Neural cell (in vitro differentiated cells): Measurements from ENCODE around the gene C5AR1.

Experiments
- EP300 ChIP-seq: fragments of 450-650 bp; conservative IDR thresholded peaks from 2 replicates; pipeline ENCODE4 v1.6.1; 2014; ENCODE audit warnings: antibody characterized with exemption, mild to moderate bottlenecking, moderate library complexity; ENCODE audit not compliant: poor library complexity, severe bottlenecking
- EZH2 ChIP-seq: fragments of 200-600, 300-800 bp; shearing (Covaris generic), sonication (generic); IDR thresholded peaks from 2 replicates; pipeline ENCODE4 v1.6.1; 2014; ENCODE audit warnings: antibody characterized with exemption, low read length, borderline replicate concordance, mild to moderate bottlenecking; ENCODE audit not compliant: insufficient read depth, poor library complexity, severe bottlenecking
- MXI1 ChIP-seq: fragments of 450-650 bp; conservative IDR thresholded peaks from 2 replicates; pipeline ENCODE4 v1.6.1; 2014; ENCODE audit warnings: antibody characterized with exemption, mild to moderate bottlenecking; ENCODE audit not compliant: poor library complexity, severe bottlenecking
- POLR2AphosphoS5 ChIP-seq: IDR thresholded peaks from 2 replicates; pipeline ENCODE4 v1.6.1; 2012
- RAD21 ChIP-seq: fragments of 450-650 bp; conservative IDR thresholded peaks from 2 replicates; pipeline ENCODE4 v1.6.1; 2014; ENCODE audit warnings: antibody characterized with exemption, mild to moderate bottlenecking, moderate library complexity
- SMC3 ChIP-seq: fragments of 450-650 bp; conservative IDR thresholded peaks from 2 replicates; pipeline ENCODE4 v1.6.1; 2014; ENCODE audit warnings: antibody characterized with exemption, mild to moderate bottlenecking, moderate library complexity; ENCODE audit not compliant: poor library complexity
- TAF1 ChIP-seq: IDR thresholded peaks from 2 replicates; pipeline ENCODE4 v1.6.1; 2012; ENCODE audit warnings: low read depth
- TF ChIP-seq, protein P1 (sequence below): fragments of 450-650 bp; IDR thresholded peaks from 2 replicates; pipeline ENCODE4 v1.5.1; 2014; ENCODE audit warnings: antibody characterized with exemption, mild to moderate bottlenecking, moderate library complexity; ENCODE audit not compliant: poor library complexity, severe bottlenecking
- TF ChIP-seq, protein P2 (sequence below): IDR thresholded peaks from 2 replicates; pipeline ENCODE4 v1.6.1; 2012; ENCODE audit warnings: borderline replicate concordance

DNA sequence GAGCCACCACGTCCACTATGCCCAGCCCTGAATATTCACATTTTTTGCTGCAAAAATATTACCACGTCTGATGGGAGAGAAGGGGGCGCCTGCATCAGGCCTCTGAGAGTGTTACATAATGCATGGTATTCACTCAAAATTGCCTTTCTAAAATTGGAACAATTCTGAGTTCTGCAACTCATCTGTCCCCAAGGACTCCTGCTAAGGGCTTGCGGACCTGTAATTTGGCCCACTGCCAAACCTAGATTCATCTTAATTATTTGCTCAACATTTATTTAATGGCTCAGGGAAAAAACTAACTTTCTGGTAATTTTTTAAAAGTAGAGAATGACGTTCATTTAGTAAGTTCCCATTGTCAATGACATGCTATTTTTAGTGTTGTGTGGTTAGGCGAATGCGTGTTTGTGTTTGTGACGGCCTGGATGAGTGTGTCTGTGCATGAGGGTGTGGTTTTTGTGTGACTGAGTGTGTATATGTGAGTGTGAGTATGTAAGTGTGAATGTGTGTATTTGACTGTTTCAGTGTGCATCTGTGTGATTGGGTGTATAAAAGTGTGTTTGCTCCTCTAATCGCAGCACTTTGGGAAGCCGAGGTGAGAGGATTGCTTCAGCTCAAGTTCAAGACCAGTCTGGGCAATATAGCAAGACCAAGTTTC lies 26.1 kb upstream of the C5AR1 start:
- TF ChIP-seq, protein P1, sequence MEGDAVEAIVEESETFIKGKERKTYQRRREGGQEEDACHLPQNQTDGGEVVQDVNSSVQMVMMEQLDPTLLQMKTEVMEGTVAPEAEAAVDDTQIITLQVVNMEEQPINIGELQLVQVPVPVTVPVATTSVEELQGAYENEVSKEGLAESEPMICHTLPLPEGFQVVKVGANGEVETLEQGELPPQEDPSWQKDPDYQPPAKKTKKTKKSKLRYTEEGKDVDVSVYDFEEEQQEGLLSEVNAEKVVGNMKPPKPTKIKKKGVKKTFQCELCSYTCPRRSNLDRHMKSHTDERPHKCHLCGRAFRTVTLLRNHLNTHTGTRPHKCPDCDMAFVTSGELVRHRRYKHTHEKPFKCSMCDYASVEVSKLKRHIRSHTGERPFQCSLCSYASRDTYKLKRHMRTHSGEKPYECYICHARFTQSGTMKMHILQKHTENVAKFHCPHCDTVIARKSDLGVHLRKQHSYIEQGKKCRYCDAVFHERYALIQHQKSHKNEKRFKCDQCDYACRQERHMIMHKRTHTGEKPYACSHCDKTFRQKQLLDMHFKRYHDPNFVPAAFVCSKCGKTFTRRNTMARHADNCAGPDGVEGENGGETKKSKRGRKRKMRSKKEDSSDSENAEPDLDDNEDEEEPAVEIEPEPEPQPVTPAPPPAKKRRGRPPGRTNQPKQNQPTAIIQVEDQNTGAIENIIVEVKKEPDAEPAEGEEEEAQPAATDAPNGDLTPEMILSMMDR = no peak
- no peak for TF ChIP-seq POLR2AphosphoS5
- no peak for TF ChIP-seq EZH2
- no peak for TF ChIP-seq SMC3
- TF ChIP-seq EP300 = no peak
- TF ChIP-seq TAF1 = no peak
- TF ChIP-seq RAD21 = no peak
- TF ChIP-seq, protein P2, sequence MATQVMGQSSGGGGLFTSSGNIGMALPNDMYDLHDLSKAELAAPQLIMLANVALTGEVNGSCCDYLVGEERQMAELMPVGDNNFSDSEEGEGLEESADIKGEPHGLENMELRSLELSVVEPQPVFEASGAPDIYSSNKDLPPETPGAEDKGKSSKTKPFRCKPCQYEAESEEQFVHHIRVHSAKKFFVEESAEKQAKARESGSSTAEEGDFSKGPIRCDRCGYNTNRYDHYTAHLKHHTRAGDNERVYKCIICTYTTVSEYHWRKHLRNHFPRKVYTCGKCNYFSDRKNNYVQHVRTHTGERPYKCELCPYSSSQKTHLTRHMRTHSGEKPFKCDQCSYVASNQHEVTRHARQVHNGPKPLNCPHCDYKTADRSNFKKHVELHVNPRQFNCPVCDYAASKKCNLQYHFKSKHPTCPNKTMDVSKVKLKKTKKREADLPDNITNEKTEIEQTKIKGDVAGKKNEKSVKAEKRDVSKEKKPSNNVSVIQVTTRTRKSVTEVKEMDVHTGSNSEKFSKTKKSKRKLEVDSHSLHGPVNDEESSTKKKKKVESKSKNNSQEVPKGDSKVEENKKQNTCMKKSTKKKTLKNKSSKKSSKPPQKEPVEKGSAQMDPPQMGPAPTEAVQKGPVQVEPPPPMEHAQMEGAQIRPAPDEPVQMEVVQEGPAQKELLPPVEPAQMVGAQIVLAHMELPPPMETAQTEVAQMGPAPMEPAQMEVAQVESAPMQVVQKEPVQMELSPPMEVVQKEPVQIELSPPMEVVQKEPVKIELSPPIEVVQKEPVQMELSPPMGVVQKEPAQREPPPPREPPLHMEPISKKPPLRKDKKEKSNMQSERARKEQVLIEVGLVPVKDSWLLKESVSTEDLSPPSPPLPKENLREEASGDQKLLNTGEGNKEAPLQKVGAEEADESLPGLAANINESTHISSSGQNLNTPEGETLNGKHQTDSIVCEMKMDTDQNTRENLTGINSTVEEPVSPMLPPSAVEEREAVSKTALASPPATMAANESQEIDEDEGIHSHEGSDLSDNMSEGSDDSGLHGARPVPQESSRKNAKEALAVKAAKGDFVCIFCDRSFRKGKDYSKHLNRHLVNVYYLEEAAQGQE = no peak
- no peak for TF ChIP-seq MXI1
